ENCODE results near the gene PRH2.

GRCh38 chr12:10900530-10900929, 28.5 kb upstream of the PRH2 start:
- TF ChIP-seq CTCF (IDR thresholded peaks at IDR 0.05; ENCODE audit: low read length) (no peak), EZH2 (optimal IDR thresholded peaks at IDR 0.05; ENCODE audit: low read depth, low read length) (no peak)
